Activated CD8-positive, alpha-beta T cell treated with anti-CD3 and anti-CD28 coated beads for 36 hours (primary cell): ENCODE measurements around the gene FBXO47. TPM values are rescaled to one million over a fixed set of nuclear protein-coding genes. Genes with fewer than 3 reads are reported as not detected.
"Not testable (repeated sequence)": the region's sequence is repeated elsewhere in the genome, so short reads cannot be mapped to it uniquely, and the experiment has no call there.

Source experiments
- ATAC-seq: fragments of 200-7000 bp; cut with Tn5 transposase; one replicate; pipeline ENCODE4 v1.10.0; 2021; ENCODE audit warnings: mild to moderate bottlenecking, moderate library complexity
- CTCF ChIA-PET: fragments of 350-600 bp; sonication (Branson Sonifier 250); formaldehyde crosslinking; loops from one replicate; lab custom pipeline; 2021; ENCODE audit warnings: antibody characterized with exemption; lab: Charles Lee
- POLR2A ChIA-PET: fragments of 350-600 bp; sonication (Branson Sonifier 250); formaldehyde crosslinking; loops from one replicate; lab custom pipeline; 2021; ENCODE audit warnings: antibody characterized with exemption; lab: Charles Lee
- DNase-seq: peaks from one replicate; pipeline ENCODE4 v3.0.0-alpha.2; 2020
- H3K27ac Mint-ChIP-seq: one replicate; pipeline ENCODE4 v1.8.0; 2021; ENCODE audit warnings: mild to moderate bottlenecking, mixed read lengths
- H3K27me3 Mint-ChIP-seq: one replicate; pipeline ENCODE4 v1.8.0; 2021; ENCODE audit warnings: mixed read lengths
- H3K36me3 Mint-ChIP-seq: one replicate; pipeline ENCODE4 v1.8.0; 2021; ENCODE audit warnings: low read depth, mixed read lengths
- H3K4me1 Mint-ChIP-seq: one replicate; pipeline ENCODE4 v1.8.0; 2021; ENCODE audit warnings: low read depth, mixed read lengths
- H3K4me3 Mint-ChIP-seq: one replicate; pipeline ENCODE4 v1.8.0; 2021; ENCODE audit warnings: mild to moderate bottlenecking, moderate library complexity, mixed read lengths
- H3K9me3 Mint-ChIP-seq: one replicate; pipeline ENCODE4 v1.8.0; 2021; ENCODE audit warnings: mixed read lengths
- intact Hi-C: fragments of 100-400 bp; cut with micrococcal nuclease; formaldehyde crosslinking; loops from one replicate; pipeline ENCODE4 v1.10.0; 2022
- total RNA-seq, 2 experiments: library from RNA; stranded (reverse); gene quantifications; one replicate each; pipeline ENCODE4 v1.2.3, GENCODE V29; 2021
- TF ChIP-seq, protein P1 (sequence below): fragments of 200-600 bp; IDR thresholded peaks from one replicate; pipeline ENCODE4 v1.8.0; 2022; ENCODE audit warnings: antibody characterized with exemption, mild to moderate bottlenecking

Gene FBXO47
- total RNA-seq, 2 experiments from 2014 or later = not detected

DNA sequence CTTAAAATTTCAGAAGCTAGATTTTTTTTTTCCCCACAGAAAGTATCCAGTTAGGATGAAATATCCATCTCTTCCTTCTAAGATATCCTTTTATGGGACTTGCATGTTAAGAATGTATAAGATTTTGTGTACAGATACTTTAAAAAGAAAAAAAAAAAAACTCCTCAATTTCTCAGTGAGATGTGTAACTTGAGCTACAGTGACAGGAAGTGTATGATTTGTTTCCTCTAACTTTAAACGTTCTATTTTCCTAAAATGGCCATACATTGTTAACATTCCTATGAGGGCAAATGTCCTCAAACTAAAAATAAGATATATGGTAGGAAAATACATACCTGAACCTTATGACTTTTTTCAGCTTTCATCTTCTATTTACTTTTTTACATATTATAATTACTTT lies 8.9 kb downstream of the FBXO47 start:
- TF ChIP-seq, protein P1, sequence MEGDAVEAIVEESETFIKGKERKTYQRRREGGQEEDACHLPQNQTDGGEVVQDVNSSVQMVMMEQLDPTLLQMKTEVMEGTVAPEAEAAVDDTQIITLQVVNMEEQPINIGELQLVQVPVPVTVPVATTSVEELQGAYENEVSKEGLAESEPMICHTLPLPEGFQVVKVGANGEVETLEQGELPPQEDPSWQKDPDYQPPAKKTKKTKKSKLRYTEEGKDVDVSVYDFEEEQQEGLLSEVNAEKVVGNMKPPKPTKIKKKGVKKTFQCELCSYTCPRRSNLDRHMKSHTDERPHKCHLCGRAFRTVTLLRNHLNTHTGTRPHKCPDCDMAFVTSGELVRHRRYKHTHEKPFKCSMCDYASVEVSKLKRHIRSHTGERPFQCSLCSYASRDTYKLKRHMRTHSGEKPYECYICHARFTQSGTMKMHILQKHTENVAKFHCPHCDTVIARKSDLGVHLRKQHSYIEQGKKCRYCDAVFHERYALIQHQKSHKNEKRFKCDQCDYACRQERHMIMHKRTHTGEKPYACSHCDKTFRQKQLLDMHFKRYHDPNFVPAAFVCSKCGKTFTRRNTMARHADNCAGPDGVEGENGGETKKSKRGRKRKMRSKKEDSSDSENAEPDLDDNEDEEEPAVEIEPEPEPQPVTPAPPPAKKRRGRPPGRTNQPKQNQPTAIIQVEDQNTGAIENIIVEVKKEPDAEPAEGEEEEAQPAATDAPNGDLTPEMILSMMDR = no peak
- H3K36me3 Mint-ChIP-seq = no peaks in the 10 kb centered on the region
- H3K27me3 Mint-ChIP-seq = no peaks in the 10 kb centered on the region
- H3K4me1 Mint-ChIP-seq = peaks cover 20% of the 10 kb centered on the region
- no peak for ATAC-seq
- no peak overlapping the region for H3K27ac Mint-ChIP-seq
- ChIA-PET CTCF (interaction anchor here (1.2 to 1.6 kb wide), 2 partner anchors 9 to 25 kb away, joined by 3 to 6 read pairs; partner anchors contain the start of gene FBXO47), POLR2A (interaction anchor here (1.2 kb wide), 1 partner anchor 9 kb away, joined by 3 read pairs; the partner anchor contains the start of gene FBXO47)
- no peak overlapping the region for H3K4me3 Mint-ChIP-seq
- no peaks in the 10 kb centered on the region for H3K9me3 Mint-ChIP-seq
- no peak for DNase-seq
- intact Hi-C loops = no loop called here

DNA sequence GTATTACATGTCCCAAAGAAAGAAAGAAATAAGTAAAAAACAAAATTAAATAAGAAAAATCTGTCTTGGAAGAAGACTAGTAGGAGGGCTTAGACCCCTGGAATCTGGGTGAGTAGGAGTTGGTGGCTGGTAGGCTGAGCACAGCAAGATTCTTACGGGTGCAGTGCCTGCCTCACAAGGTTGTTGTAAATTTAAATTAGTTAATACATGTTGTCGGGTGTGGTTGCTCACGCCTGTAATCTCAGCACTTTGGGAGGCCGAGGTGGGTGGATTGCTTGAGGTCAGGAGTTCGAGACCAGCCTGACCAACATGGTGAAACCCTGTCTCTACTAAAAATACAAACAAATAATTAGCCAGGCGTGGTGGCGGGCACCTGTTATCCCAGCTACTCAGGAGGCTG lies 13.4 kb downstream of the FBXO47 start:
- CTCF ChIA-PET, intact Hi-C loops, ATAC-seq, H3K4me3 Mint-ChIP-seq, H3K9me3 Mint-ChIP-seq, H3K36me3 Mint-ChIP-seq, DNase-seq, H3K27ac Mint-ChIP-seq, H3K4me1 Mint-ChIP-seq, H3K27me3 Mint-ChIP-seq: not testable (repeated sequence)
- POLR2A ChIA-PET = interaction anchor here (0.7 kb wide), 1 partner anchor 134 kb away, joined by 3 read pairs; no protein-coding TSS in a partner anchor

DNA sequence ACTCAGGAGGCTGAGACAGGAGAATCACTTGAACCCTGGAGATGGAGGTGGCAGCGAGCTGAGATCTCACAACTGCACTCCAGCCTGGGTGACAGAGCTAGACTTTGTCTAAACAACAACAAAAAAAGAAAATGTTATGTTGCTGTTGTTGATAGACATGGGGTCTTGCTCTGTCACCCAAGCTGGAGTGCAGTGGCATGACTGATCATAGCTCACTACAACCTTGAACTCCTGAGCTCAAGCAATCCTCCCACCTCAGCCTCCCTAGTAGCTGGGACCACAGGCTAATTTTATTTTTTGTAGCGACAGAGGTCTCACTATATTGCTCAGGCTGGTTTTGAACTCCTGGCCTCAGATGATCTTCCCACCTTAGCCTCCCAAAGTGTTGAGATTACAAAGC lies 20.0 kb downstream of the FBXO47 start:
- ATAC-seq (peak; percentile 47), DNase-seq (peak; percentile 40)
- Mint-ChIP-seq H3K9me3 (no peaks in the 10 kb centered on the region), H3K27ac (no peak overlapping the region), H3K4me1 (peaks cover 2% of the 10 kb centered on the region), H3K36me3 (no peaks in the 10 kb centered on the region), H3K27me3 (no peaks in the 10 kb centered on the region), H3K4me3 (no peak overlapping the region)
- intact Hi-C loops = no loop called here
- POLR2A ChIA-PET = interaction anchor here (1.3 kb wide), 1 partner anchor 98 kb away, joined by 3 read pairs; no protein-coding TSS in a partner anchor
- TF ChIP-seq, protein P1 = no peak
- CTCF ChIA-PET = interaction anchor here (0.9 to 1.6 kb wide), 5 partner anchors 15 to 217 kb away, joined by 3 to 4 read pairs (median 3); partner anchors contain the start of genes CWC25 and LASP1NB

DNA sequence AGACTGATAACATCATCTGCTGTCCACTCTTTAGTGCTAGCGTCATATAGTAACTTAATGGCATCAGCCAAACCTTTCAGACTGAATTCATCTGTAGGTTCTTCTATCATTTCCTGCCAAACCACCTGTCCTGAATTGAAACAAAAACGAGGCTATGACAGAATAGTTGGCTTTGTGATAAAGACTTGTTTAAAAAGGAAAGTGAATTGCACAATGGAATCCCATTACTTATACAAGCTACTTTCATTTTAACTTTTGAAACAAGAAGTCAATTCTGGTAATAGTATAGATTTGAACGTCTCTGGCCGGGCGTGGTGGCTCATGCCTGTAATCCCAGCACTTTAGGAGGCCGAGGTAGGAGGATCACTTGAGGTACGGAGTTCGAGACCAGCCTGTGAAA lies 23.6 kb downstream of the FBXO47 start:
- Mint-ChIP-seq H3K27ac (no peak overlapping the region), H3K4me1 (peaks cover 2% of the 10 kb centered on the region), H3K36me3 (no peaks in the 10 kb centered on the region), H3K9me3 (no peaks in the 10 kb centered on the region), H3K27me3 (no peaks in the 10 kb centered on the region), H3K4me3 (no peak overlapping the region)
- no peak for DNase-seq
- POLR2A ChIA-PET = interaction anchor here (0.6 to 1.1 kb wide), 5 partner anchors 21 to 401 kb away, joined by 3 read pairs; partner anchors contain the start of gene RPL23
- TF ChIP-seq, protein P1 = no peak
- ATAC-seq = peak; percentile 67
- CTCF ChIA-PET = interaction anchor here (1.1 to 2.0 kb wide), 4 partner anchors 19 to 221 kb away, joined by 3 to 7 read pairs (median 4); partner anchors contain the start of gene LASP1NB
- intact Hi-C loops = no loop called here

DNA sequence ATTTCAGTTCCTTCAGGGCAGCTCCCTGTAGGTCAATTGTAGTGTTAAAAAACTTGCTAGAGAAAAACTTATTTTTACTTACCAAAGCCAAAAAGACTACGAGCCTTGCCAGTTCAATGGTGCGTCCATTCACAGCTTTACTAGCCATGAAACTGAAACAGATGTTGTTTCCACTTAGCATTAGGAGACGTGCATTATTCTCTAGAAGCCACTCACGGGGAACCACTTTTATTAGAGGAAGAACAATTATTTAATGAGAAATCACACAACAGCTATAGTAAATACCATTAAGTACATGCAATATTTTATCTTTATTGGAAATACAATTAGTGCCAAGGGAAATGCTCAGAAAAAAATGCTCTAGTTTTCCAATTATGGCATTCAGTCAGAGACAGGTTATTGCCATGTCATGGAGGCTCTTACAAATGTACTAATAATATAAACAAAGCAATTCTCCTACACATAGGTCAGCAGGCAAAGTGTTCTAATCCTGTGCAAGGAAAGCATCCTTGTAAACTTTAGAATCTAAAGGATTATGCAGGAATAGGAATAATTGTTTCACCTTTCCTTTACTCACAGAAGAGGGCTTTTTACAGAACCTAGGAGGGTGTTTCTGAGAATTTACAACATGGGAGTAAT lies 24.4 kb downstream of the FBXO47 start:
- TF ChIP-seq, protein P1 = no peak
- no peak for ATAC-seq
- intact Hi-C loops = no loop called here

More for the DNA sequence above, 24.4 kb downstream of the FBXO47 start:
- H3K36me3 Mint-ChIP-seq = no peaks in the 10 kb centered on the region
- POLR2A ChIA-PET = interaction anchor here (0.6 to 1.2 kb wide), 4 partner anchors 21 to 90 kb away, joined by 3 to 5 read pairs (median 4); no protein-coding TSS in a partner anchor
- H3K4me1 Mint-ChIP-seq = peaks cover 2% of the 10 kb centered on the region
- CTCF ChIA-PET = interaction anchor here (1.1 to 2.0 kb wide), 4 partner anchors 18 to 222 kb away, joined by 3 to 7 read pairs (median 4); partner anchors contain the start of gene LASP1NB
- no peak for DNase-seq
- no peak overlapping the region for H3K27ac Mint-ChIP-seq
- no peaks in the 10 kb centered on the region for H3K9me3 Mint-ChIP-seq
- no peak overlapping the region for H3K4me3 Mint-ChIP-seq
- no peaks in the 10 kb centered on the region for H3K27me3 Mint-ChIP-seq
